ENCODE measurements around the gene LPIN1. TPM values are rescaled to one million over a fixed set of nuclear protein-coding genes. Genes with fewer than 3 reads are reported as not detected.

LPIN1 gene
- total and polyA plus RNA-seq, 2 of the 13 experiments (the other 11 are each of a cell fraction or from before 2014, with no cell fraction given), result 9.7 to 19.4 TPM

DNA sequence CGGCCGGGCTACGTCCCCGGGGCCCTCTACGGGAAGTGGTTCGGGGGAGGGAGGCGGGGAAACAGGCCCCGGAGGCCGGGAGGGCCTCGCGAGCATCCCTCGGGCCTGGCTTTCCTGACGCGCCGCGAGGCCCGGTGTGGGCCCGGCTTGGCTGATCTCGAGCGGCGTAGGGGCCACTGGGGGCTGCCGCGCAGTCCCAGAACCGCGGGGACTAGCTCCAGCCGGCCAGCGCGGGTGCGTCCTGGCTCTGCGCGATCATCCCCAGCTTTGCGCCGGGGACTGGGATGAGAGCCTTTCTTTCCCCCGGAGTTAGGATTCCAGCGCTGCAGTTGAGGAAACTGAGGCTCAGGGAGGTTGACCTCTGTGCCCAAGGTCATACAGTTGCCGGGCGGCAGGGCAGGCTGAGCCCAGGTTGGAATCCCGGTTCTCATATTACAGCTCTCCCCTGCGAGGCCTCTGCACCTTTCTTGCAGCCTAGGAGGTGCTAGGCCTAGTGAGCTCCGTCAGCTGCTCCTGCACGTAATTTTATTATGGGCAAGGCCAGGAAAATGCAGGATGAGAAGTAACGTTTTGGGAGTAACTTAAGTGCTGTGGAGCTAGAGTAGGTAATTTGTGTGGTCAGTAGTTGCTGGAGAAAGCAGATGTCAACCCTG lies 501 bp downstream of the LPIN1 start (continued):
- TF ChIP-seq NCOA1 (CRISPR knock-in tag; IDR thresholded peaks at IDR 0.05) (no peak), XRCC5 (optimal IDR thresholded peaks at IDR 0.05; ENCODE audit: low read length) (peak; percentile 30), ZNF746 (CRISPR knock-in tag; IDR thresholded peaks at IDR 0.05) (no peak), IKZF4 (CRISPR knock-in tag; IDR thresholded peaks at IDR 0.05; ENCODE audit: borderline replicate concordance, low read depth, not compliant biosample characterization) (peak; percentile 37), JARID2 (CRISPR knock-in tag; IDR thresholded peaks at IDR 0.05; ENCODE audit: insufficient replicate concordance) (no peak), ZNF251 (CRISPR knock-in tag; IDR thresholded peaks at IDR 0.05) (no peak), TARDBP (CRISPR knock-in tag; IDR thresholded peaks at IDR 0.05) (peak; percentile 47; the same call in 1 of the 2 replicates), ZNF549 (CRISPR knock-in tag; IDR thresholded peaks at IDR 0.05) (no peak), CBX5 (CRISPR knock-in tag; IDR thresholded peaks at IDR 0.05; ENCODE audit: borderline replicate concordance) (0 out of 2 replicates have a peak, but pooled peaks have one; percentile 30), U2AF1 (optimal IDR thresholded peaks at IDR 0.05; ENCODE audit: low read depth, low read length) (no peak), NFRKB (IDR thresholded peaks at IDR 0.05) (no peak), ZSCAN30 (CRISPR knock-in tag; IDR thresholded peaks at IDR 0.05) (no peak), RBM39 (IDR thresholded peaks at IDR 0.05; ENCODE audit: low read depth, low read length, poor library complexity, severe bottlenecking) (no peak), ATF1 (CRISPR knock-in tag; IDR thresholded peaks at IDR 0.05) (no peak)
- TF ChIP-seq, protein P1, sequence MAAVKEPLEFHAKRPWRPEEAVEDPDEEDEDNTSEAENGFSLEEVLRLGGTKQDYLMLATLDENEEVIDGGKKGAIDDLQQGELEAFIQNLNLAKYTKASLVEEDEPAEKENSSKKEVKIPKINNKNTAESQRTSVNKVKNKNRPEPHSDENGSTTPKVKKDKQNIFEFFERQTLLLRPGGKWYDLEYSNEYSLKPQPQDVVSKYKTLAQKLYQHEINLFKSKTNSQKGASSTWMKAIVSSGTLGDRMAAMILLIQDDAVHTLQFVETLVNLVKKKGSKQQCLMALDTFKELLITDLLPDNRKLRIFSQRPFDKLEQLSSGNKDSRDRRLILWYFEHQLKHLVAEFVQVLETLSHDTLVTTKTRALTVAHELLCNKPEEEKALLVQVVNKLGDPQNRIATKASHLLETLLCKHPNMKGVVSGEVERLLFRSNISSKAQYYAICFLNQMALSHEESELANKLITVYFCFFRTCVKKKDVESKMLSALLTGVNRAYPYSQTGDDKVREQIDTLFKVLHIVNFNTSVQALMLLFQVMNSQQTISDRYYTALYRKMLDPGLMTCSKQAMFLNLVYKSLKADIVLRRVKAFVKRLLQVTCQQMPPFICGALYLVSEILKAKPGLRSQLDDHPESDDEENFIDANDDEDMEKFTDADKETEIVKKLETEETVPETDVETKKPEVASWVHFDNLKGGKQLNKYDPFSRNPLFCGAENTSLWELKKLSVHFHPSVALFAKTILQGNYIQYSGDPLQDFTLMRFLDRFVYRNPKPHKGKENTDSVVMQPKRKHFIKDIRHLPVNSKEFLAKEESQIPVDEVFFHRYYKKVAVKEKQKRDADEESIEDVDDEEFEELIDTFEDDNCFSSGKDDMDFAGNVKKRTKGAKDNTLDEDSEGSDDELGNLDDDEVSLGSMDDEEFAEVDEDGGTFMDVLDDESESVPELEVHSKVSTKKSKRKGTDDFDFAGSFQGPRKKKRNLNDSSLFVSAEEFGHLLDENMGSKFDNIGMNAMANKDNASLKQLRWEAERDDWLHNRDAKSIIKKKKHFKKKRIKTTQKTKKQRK (IDR thresholded peaks at IDR 0.05; ENCODE audit: low read length), result no peak
- TF ChIP-seq, protein P2, sequence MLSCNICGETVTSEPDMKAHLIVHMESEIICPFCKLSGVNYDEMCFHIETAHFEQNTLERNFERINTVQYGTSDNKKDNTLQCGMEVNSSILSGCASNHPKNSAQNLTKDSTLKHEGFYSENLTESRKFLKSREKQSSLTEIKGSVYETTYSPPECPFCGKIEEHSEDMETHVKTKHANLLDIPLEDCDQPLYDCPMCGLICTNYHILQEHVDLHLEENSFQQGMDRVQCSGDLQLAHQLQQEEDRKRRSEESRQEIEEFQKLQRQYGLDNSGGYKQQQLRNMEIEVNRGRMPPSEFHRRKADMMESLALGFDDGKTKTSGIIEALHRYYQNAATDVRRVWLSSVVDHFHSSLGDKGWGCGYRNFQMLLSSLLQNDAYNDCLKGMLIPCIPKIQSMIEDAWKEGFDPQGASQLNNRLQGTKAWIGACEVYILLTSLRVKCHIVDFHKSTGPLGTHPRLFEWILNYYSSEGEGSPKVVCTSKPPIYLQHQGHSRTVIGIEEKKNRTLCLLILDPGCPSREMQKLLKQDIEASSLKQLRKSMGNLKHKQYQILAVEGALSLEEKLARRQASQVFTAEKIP (CRISPR knock-in tag; IDR thresholded peaks at IDR 0.05; ENCODE audit: borderline replicate concordance), result no peak
- TF ChIP-seq, protein P3, sequence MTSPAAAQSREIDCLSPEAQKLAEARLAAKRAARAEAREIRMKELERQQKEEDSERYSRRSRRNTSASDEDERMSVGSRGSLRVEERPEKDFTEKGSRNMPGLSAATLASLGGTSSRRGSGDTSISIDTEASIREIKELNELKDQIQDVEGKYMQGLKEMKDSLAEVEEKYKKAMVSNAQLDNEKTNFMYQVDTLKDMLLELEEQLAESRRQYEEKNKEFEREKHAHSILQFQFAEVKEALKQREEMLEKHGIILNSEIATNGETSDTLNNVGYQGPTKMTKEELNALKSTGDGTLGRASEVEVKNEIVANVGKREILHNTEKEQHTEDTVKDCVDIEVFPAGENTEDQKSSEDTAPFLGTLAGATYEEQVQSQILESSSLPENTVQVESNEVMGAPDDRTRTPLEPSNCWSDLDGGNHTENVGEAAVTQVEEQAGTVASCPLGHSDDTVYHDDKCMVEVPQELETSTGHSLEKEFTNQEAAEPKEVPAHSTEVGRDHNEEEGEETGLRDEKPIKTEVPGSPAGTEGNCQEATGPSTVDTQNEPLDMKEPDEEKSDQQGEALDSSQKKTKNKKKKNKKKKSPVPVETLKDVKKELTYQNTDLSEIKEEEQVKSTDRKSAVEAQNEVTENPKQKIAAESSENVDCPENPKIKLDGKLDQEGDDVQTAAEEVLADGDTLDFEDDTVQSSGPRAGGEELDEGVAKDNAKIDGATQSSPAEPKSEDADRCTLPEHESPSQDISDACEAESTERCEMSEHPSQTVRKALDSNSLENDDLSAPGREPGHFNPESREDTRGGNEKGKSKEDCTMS (CRISPR knock-in tag; conservative IDR thresholded peaks at IDR 0.05), result no peak
- TF ChIP-seq, protein P4, sequence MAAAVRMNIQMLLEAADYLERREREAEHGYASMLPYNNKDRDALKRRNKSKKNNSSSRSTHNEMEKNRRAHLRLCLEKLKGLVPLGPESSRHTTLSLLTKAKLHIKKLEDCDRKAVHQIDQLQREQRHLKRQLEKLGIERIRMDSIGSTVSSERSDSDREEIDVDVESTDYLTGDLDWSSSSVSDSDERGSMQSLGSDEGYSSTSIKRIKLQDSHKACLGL (CRISPR knock-in tag; IDR thresholded peaks at IDR 0.05), result peak; percentile 34; the same call in 1 of the 2 replicates
- TF ChIP-seq, protein P5, sequence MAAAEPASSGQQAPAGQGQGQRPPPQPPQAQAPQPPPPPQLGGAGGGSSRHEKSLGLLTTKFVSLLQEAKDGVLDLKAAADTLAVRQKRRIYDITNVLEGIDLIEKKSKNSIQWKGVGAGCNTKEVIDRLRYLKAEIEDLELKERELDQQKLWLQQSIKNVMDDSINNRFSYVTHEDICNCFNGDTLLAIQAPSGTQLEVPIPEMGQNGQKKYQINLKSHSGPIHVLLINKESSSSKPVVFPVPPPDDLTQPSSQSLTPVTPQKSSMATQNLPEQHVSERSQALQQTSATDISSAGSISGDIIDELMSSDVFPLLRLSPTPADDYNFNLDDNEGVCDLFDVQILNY (CRISPR knock-in tag; conservative IDR thresholded peaks at IDR 0.05), result no peak
- TF ChIP-seq, protein P6, sequence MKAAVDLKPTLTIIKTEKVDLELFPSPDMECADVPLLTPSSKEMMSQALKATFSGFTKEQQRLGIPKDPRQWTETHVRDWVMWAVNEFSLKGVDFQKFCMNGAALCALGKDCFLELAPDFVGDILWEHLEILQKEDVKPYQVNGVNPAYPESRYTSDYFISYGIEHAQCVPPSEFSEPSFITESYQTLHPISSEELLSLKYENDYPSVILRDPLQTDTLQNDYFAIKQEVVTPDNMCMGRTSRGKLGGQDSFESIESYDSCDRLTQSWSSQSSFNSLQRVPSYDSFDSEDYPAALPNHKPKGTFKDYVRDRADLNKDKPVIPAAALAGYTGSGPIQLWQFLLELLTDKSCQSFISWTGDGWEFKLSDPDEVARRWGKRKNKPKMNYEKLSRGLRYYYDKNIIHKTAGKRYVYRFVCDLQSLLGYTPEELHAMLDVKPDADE (CRISPR knock-in tag; IDR thresholded peaks at IDR 0.05), result no peak
